GM20431 (cell line): ENCODE data around the gene FAAP24.
"Not testable (repeated sequence)": the region's sequence is repeated elsewhere in the genome, so short reads cannot be mapped to it uniquely, and the experiment has no call there.

Source experiments
- in situ Hi-C: fragments of 300-500 bp; cut with MseI, MboI; formaldehyde crosslinking; loops from one replicate; pipeline ENCODE4 v1.15.0; 2020; ENCODE audit warnings: low sequenced_read_pairs; ENCODE audit not compliant: unreplicated experiment

FAAP24 gene

DNA sequence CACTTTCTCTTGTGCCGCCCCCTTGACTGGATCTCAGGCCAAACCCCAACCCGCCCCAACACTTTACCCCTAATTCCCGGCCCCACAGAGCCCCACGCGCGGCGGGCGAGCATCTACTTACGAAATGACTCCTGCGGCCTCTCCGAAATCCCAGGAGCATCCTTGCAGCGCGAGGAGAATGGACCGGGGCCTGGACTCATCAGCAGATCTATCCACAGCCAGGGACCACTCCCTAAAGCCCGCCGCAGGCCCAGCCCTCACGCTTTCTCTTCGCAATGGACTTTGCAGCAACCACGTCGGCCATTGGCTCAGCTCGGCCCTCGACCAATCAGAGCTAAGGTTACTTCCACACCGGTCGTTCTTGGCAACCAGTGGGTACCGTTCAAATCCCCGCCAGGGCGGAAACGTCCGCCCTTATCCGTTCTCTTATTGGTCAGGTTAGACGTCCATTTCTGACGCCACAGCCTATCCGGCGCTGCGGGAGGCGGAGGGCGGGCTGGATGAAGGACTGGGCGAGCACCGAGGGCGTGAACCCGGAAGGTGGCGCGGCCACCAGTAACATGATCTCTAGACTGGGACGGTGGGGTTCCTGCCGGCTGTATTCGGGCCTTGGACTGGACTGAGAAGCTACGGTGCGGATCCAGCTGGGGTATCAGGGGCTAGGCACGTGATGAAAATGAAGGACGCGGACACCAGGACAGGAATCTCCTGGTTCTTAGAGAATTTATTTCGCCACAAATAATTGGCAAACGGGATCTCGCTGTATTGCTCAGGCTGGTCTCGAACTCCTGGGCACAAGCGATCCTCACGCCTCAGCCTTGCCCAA lies at the start of gene FAAP24, which contains the start of gene CEP89:
Gene FAAP24 (plus strand): TSS at position 528 of the 826 bp plus-strand sequence. CDS start 955 bp downstream, outside the sequence.
Gene CEP89 (minus strand): TSS at position 244 of the 826 bp plus-strand sequence. CDS start 84 bp downstream, at position 160.
- in situ Hi-C loops: no loop called here

GRCh38 chr19:32924200-32924599 lies 47.8 kb upstream of the FAAP24 start:
- in situ Hi-C loops: no loop called here

GRCh38 chr19:32928806-32929205 lies 43.2 kb upstream of the FAAP24 start:
- in situ Hi-C loops: no loop called here

- in situ Hi-C loops: no loop called here
These were observed 41.5 kb upstream of the FAAP24 start for GRCh38 chr19:32930567-32930966.

DNA sequence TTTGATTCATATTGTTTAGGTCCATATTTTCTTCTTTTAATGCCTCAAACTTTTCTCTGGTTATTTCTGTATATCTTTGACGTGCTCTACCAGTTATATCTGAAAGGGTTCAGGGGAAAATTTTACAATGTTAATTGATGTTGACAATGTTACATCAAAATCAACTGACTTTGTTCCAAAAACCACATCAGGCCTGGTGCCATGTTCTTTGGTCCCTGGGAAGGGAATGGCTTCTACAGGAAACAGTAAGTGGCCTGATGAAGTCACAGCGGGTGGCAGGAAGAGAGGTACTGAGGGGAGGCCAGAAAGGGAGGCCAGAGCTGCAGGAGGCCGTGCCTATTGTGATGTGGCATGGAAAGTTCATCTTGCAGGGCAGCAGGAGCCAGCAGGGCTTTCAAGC lies 38.5 kb upstream of the FAAP24 start:
- in situ Hi-C loops: no loop called here

- in situ Hi-C loops: no loop called here
These were observed 36.4 kb upstream of the FAAP24 start for GRCh38 chr19:32935629-32936028.

DNA sequence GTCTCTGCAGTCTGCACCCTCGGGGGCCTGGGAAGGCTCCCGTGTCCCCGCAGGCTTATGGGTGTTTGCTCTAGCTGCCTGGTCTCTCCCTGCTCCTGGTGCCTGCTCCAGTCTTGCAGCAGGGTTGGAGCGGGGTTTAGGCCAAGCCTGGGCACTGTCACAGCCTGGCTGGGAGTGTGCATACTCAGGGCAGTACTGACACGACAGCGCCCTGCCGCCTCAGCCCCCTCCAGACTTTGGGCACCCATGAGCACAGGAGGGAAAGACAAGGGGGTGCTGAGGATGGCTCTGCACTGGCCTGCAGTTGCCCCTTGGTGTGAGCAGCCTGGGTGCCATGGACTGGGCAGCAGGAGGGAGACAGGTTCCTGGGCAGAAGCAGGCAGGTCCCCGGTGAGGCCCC lies 36.0 kb upstream of the FAAP24 start:
- in situ Hi-C loops: no loop called here

- in situ Hi-C loops: not testable (repeated sequence)
These were observed 30.8 kb upstream of the FAAP24 start for GRCh38 chr19:32941273-32941672.

GRCh38 chr19:32945260-32945659 lies 26.8 kb upstream of the FAAP24 start:
- in situ Hi-C loops: no loop called here

- in situ Hi-C loops: no loop called here
These were observed 5.3 kb upstream of the FAAP24 start for GRCh38 chr19:32966750-32967149.

DNA sequence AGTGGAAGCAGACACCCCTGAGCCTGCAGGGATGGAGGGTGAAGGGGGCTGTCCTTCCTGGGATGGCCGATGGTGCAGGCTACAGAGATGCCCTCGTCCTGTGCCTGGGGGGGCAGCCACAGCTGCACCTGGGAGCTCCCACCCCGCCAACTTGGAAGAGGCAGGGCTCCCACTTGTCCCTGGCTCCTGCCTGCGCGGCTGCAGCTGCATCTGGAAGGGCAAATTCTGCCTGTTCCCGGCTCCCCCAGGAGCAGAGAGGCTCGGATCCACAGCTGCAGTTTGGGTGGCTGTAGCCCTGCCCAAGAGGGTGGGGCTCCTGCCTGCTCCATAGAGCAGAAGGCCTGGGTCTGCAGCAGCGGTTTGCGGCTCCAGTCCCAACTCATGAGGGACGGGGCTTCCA lies 2.5 kb upstream of the FAAP24 start:
- in situ Hi-C loops: no loop called here

GRCh38 chr19:32971012-32971595 lies 938 bp upstream of the FAAP24 start:
- in situ Hi-C loops: no loop called here

DNA sequence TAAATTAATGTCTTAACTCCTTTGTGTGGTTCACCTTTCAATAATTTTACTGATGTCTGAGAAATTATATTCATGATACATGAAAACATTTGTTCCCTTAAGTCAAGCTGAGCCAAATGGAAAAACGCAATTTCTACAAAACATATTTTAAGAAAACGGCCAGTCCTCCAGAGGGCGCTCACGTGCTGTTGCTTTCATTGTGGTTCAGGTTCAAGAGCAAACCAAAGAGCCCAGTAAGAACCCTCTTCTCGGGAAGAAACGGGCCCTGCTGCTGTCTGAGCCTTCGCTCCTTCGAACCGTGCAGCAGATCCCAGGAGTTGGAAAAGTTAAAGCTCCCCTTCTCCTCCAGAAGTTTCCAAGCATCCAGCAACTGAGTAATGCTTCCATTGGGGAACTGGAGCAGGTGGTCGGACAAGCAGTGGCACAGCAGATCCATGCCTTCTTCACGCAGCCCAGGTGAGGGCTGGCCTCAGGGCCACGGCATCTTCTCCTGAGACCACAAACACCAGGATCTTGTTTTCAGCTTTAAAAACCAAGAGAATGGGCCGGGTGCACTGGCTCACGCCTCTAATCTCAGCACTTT lies 4.3 kb downstream of the FAAP24 start:
- in situ Hi-C loops: loop anchor here (25.0 kb wide), 1 partner anchor 136 kb away; no protein-coding TSS in a partner anchor

GRCh38 chr19:32977280-32977679 lies 5.2 kb downstream of the FAAP24 start:
- in situ Hi-C loops: loop anchor here (25.0 kb wide), 1 partner anchor 135 kb away; no protein-coding TSS in a partner anchor

GRCh38 chr19:32977813-32978212 lies 5.8 kb downstream of the FAAP24 start:
- in situ Hi-C loops: loop anchor here (25.0 kb wide), 1 partner anchor 134 kb away; no protein-coding TSS in a partner anchor

DNA sequence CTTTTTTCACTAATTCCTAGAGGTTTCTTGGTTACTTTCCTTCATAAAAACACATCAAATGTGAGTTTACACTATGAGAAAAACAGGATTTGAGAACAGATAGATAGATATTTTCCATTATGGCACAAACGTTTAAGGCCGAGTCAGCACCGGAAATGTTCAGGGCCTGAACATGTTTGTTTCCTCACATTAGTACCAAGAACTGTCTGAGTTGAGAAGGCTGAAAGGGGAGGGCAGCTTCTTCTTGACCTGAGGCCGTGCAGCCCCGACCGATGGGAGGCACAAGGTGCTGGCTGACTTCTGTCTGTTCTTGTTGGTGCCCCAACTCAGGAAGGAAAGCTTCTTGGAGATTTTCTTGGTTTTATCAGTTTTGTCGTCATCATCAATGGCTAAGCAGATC lies 7.8 kb downstream of the FAAP24 start:
- in situ Hi-C loops: loop anchor here (25.0 kb wide), 1 partner anchor 132 kb away; no protein-coding TSS in a partner anchor

DNA sequence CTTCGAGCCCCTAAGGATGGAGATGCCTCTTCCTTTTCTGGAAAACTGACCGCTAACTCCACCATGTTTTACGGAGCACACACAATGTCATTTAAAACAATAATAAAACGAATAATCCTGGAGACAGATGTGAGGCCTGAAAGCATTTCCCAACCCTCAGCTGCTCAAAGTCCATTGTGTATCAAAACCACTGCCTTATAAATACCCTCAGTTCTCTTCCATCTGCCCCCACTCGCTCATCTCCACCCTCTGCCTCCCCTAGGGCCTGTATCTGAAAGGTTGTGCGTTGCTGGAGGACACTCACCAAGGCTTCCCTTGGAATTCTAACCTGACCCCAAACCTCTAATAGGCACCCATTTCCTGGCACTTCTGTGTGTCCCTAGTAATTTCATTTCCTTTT lies 10.4 kb downstream of the FAAP24 start:
- in situ Hi-C loops: loop anchor here (25.0 kb wide), 1 partner anchor 130 kb away; no protein-coding TSS in a partner anchor

GRCh38 chr19:32988254-32988653 lies 16.2 kb downstream of the FAAP24 start:
- in situ Hi-C loops: loop anchor here (25.0 kb wide), 1 partner anchor 124 kb away; no protein-coding TSS in a partner anchor

- in situ Hi-C loops: loop anchor here (25.0 kb wide), 1 partner anchor 124 kb away; no protein-coding TSS in a partner anchor
These were observed 16.7 kb downstream of the FAAP24 start for GRCh38 chr19:32988724-32989123.

- in situ Hi-C loops: loop anchor here (25.0 kb wide), 1 partner anchor 116 kb away; no protein-coding TSS in a partner anchor
These were observed 23.9 kb downstream of the FAAP24 start for GRCh38 chr19:32995966-32996365.
